Measurements from ENCODE around the gene MYOCD.

The MYOCD gene

DNA sequence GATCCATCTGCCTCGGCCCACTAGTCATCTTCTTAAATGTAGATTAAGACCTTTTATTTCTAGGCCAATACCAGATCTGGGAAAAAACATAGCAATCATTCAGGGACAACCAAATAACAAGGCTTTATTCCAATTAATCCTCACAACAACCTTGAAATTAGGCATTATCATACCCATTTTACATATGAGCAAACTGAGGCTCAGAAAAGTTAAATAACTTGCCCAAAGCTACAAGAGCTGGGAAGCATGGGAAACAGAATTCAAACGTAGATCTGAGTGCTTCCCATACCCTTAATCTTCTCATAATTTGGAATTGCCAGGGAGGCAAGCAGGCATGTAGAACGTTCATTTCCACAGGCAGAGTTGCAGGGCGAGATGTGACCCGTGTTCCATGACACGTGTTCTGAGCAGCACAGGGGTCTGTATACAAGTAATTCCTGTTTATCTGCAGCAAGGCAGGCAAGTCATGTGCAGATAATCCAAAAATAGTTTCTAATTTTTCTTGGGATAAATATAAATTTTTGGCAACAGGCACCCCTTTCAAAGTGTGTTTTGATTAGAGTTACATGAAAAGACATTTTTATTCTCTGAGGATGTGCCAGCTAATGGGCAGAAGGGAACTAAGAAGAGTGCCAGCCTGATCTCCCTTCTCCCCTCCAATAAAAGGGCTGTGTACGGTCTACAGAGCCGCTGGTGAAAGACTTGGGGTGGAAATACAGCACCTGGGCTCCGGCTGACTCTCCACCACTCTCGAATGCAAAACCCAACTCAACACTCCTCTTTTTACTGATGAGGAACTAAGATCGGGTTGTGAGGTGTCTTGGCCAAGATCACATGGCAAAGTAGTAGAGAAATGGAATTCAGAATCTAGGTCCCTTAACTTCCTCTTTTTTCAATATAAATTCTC is 27.7 kb upstream of the MYOCD start:
- no peak overlapping the region for H3K4me3 ChIP-seq (ENCODE audit: low read depth, low read length)
- DNase-seq (ENCODE audit: low read depth): no peak

GRCh38 chr17:12640364-12640763 is 25.3 kb upstream of the MYOCD start:
- DNase-seq (ENCODE audit: low read depth): no peak
- H3K4me3 ChIP-seq (ENCODE audit: low read depth, low read length): no peak overlapping the region

- DNase-seq (ENCODE audit: low read depth): no peak
- H3K4me3 ChIP-seq (ENCODE audit: low read depth, low read length): no peak overlapping the region
Measured at GRCh38 chr17:12641084-12641483, 24.6 kb upstream of the MYOCD start.

DNA sequence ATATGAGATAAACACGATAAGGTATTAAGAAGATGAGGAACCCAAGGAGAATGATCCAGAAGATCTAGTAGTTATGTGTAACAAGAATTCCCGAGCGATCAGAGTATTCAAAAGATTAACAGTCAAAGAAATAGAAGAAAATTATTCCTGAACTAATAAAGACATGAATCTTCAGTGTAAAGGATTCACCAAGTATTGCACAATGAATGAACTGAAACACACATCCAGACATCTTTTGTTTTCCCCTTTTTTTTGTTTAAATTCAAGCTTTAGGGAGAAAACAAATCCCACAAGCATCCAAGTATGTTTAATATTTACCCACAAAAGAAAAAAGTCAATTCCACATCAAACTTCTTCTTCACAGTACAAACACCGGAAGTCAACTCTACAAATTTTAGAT is 23.7 kb upstream of the MYOCD start:
- H3K4me3 ChIP-seq (ENCODE audit: low read depth, low read length): no peak overlapping the region
- no peak for DNase-seq (ENCODE audit: low read depth)

DNA sequence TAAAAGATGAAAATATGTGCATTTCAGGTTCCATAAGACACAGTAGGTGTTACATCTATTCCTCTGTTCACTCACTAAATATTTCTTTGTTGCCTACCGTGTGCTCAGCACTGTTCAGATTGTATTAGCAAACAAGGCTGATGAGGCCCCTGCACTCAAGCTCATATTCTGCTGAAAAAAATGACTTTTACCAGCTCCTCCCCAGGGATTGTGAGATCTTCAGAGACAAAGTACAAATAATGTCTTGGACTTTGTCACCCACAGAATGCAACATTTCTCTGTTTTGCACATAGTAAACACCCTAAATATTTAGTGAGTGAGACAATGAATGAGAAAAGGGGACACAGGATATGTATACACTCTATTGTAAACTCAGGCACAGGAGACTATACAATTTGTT is 21.9 kb upstream of the MYOCD start:
- no peak overlapping the region for H3K4me3 ChIP-seq (ENCODE audit: low read depth, low read length)
- no peak for DNase-seq (ENCODE audit: low read depth)

DNA sequence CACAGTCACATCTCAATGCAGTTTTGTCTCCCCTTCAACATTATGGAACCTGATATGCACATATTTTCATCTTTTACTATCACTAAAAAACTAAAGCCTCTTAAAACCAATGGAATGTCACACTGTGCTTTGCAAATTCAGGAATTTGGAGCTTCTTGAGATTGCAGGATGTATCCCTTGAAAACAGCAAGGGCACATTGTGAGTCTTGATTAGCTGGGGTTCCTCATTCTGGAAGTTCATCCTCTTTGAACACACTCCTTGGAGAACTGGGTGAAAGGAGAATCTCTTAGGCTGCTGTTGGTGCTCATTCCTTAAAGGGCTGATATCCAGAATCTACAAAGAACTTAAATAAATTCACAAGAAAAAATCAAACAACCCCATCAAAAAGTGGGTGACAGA is 21.1 kb upstream of the MYOCD start:
- no peak for DNase-seq (ENCODE audit: low read depth)
- H3K4me3 ChIP-seq (ENCODE audit: low read depth, low read length): no peak overlapping the region

- H3K4me3 ChIP-seq (ENCODE audit: low read depth, low read length): no peak overlapping the region
- no peak for DNase-seq (ENCODE audit: low read depth)
Measured at GRCh38 chr17:12646761-12647422, 18.8 kb upstream of the MYOCD start.

- DNase-seq (ENCODE audit: low read depth): no peak
- no peak overlapping the region for H3K4me3 ChIP-seq (ENCODE audit: low read depth, low read length)
Measured at GRCh38 chr17:12648498-12648897, 17.2 kb upstream of the MYOCD start.

DNA sequence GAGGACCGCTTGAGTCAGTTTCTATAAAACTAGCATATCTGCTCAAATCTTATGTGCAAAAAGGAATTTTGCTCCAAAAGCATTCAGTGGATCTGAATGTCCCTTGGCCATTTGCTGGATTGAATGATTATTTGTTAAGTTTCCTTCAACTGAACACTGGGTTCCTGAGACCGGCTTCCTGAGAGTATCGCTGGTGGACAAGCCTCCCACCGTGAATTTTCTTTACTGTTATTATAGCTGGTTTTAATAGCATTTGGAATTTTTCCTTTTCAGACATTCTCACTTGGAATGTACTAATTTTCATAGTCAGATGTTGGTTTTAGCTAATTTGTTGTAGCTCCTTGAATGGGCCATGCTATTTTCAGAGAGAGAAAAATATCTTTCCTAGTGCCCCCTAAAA is 9.8 kb upstream of the MYOCD start:
- H3K4me3 ChIP-seq (ENCODE audit: low read depth, low read length): no peak overlapping the region
- no peak for DNase-seq (ENCODE audit: low read depth)

- H3K4me3 ChIP-seq (ENCODE audit: low read depth, low read length): no peak overlapping the region
- no peak for DNase-seq (ENCODE audit: low read depth)
Measured at GRCh38 chr17:12656354-12656753, 9.3 kb upstream of the MYOCD start.

GRCh38 chr17:12659500-12659899 is 6.2 kb upstream of the MYOCD start:
- peak; percentile 69 for DNase-seq (ENCODE audit: low read depth)
- no peak overlapping the region for H3K4me3 ChIP-seq (ENCODE audit: low read depth, low read length)

- no peak for DNase-seq (ENCODE audit: low read depth)
- no peak overlapping the region for H3K4me3 ChIP-seq (ENCODE audit: low read depth, low read length)
Measured at GRCh38 chr17:12664252-12664651, 1.4 kb upstream of the MYOCD start.

GRCh38 chr17:12664894-12665262 is 812 bp upstream of the MYOCD start:
- H3K4me3 ChIP-seq (ENCODE audit: low read depth, low read length): peak overlapping the region; percentile 64
- DNase-seq (ENCODE audit: low read depth): no peak

- H3K4me3 ChIP-seq (ENCODE audit: low read depth, low read length): no peak overlapping the region
- no peak for DNase-seq (ENCODE audit: low read depth)
Measured at GRCh38 chr17:12666718-12667117, 1.0 kb downstream of the MYOCD start.

GRCh38 chr17:12667299-12667958 is 1.7 kb downstream of the MYOCD start:
- DNase-seq (ENCODE audit: low read depth): peak; percentile 31
- no peak overlapping the region for H3K4me3 ChIP-seq (ENCODE audit: low read depth, low read length)

DNA sequence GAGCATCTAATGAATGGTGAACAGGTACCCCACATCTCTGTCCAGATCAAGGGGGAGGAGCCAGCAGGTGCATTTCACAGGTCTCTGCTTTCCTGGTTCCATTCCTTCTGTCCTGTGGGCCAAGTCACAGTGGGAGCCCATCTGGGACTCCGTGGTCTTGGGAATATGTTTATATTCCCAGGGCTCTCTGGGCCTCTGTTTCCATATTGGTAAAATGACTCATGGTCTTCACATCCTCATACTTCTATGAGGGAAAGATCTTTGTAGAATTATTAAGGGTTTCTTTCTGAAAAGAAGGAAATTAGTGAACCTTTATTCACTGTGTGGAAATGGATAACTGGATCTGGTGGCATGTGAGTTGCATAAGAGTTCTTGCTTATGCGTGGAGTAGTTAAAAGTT is 6.2 kb downstream of the MYOCD start:
- no peak overlapping the region for H3K4me3 ChIP-seq (ENCODE audit: low read depth, low read length)
- DNase-seq (ENCODE audit: low read depth): no peak

GRCh38 chr17:12672947-12673346 is 7.3 kb downstream of the MYOCD start:
- H3K4me3 ChIP-seq (ENCODE audit: low read depth, low read length): no peak overlapping the region
- no peak for DNase-seq (ENCODE audit: low read depth)

DNA sequence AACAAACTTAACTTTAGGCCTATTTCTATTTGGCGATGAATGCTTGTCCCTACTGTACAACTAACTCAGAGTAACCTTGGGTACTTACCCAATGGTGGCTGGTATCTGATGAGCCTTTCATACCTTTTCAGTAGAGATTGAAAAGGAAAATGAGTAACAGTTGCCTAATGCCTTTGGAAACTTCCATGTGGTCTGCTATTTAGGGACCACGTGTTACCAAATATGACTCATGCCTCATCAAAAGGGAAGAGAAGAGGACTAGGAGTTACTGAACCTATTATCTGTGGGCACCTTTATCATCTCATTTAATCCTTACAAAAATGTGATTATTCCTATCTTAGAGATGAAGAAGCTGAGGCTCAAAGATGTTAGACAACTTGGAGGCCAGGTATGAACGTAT is 8.1 kb downstream of the MYOCD start:
- H3K4me3 ChIP-seq (ENCODE audit: low read depth, low read length): no peak overlapping the region
- DNase-seq (ENCODE audit: low read depth): no peak

- DNase-seq (ENCODE audit: low read depth): no peak
- no peak overlapping the region for H3K4me3 ChIP-seq (ENCODE audit: low read depth, low read length)
Measured at GRCh38 chr17:12680407-12680897, 14.8 kb downstream of the MYOCD start.

DNA sequence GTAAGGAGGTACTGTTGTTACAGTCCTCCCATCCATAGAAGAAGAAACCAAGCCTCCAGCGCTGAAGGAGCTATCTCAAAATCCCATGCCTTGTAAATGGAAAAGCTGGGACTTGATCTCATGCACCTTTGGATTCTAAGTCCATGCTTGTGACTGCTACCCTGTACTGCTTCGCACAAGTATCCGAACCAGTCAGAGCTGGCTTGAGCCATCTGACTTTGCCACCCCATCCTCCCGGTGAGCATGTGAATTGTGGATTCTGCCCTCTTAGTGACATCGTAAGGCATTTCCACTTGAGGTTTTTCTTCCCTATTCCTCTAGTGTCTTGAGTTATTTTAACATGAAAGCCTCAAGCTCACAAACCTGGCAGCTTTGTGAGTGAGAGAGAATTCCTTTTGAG is 15.3 kb downstream of the MYOCD start:
- H3K4me3 ChIP-seq (ENCODE audit: low read depth, low read length): no peak overlapping the region
- no peak for DNase-seq (ENCODE audit: low read depth)

All from skeletal muscle cell (primary cell).